Thyroid gland (tissue), 4 donors: ENCODE data around the gene MED25. TPM values are rescaled to one million over a fixed set of nuclear protein-coding genes. Genes with fewer than 3 reads are reported as not detected.

Source experiments
- DNase-seq, 2 donors: peaks; one replicate each; pipeline ENCODE4 v3.0.0-alpha.2; 2019
- H3K27ac ChIP-seq, 3 donors: fragments of 200-600 bp; sonication (generic); 1 replicate in 2 of 3; 2 replicates in 1 of 3; pipeline ENCODE4 v1.5.1; 2016 to 2019; ENCODE audit warnings: mild to moderate bottlenecking in 1 of 3, moderate library complexity in 1 of 3
- H3K27me3 ChIP-seq: fragments of 200-600 bp; sonication (generic); one replicate; pipeline ENCODE4 v1.5.1; 2019
- H3K36me3 ChIP-seq, 2 donors: fragments of 200-600 bp; sonication (generic); one replicate each; pipeline ENCODE4 v1.5.1; 2016 to 2019
- H3K4me1 ChIP-seq, 2 donors: fragments of 200-600 bp; sonication (generic); one replicate each; pipeline ENCODE4 v1.5.1; 2017 to 2019
- H3K4me3 ChIP-seq, 3 donors: fragments of 200-600 bp; sonication (generic); replicated peaks in 1 of 3; 1 replicate in 2 of 3; 2 replicates in 1 of 3; pipeline ENCODE4 v1.5.1; 2016; ENCODE audit warnings: mild to moderate bottlenecking in 1 of 3
- H3K9me3 ChIP-seq: fragments of 200-600 bp; sonication (generic); one replicate; pipeline ENCODE4 v1.5.1; 2017
- CTCF ChIP-seq, 6 experiments: fragments of 200-600 bp in 3 of 6; fragments of 450-650 bp in 3 of 6; sonication (generic) in 3 of 6; IDR thresholded peaks; one replicate each; pipeline ENCODE4 v1.5.1; 2016 to 2019; ENCODE audit warnings: antibody characterized with exemption in 6 of 6, mild to moderate bottlenecking in 2 of 6, inconsistent platforms in 1 of 6, moderate library complexity in 1 of 6
- POLR2A ChIP-seq, 2 donors: fragments of 450-650 bp; IDR thresholded peaks; one replicate each; pipeline ENCODE4 v1.6.1; 2017; ENCODE audit warnings: antibody characterized with exemption in 2 of 2, mild to moderate bottlenecking in 2 of 2, moderate library complexity in 1 of 2
- WGBS, 2 donors: methylation state at CpG; one replicate each; pipeline ENCODE4 v1.1.5; 2017; 5-methylcytosine and 5-hydroxymethylcytosine counted together
- intact Hi-C: fragments of 100-400 bp; cut with DNase I; formaldehyde crosslinking; loops from one replicate; pipeline ENCODE4 v1.15.1; 2023
- total RNA-seq, 4 donors: library from RNA; depleted of rRNA; stranded (reverse); fragments of >200 nt; gene quantifications; one replicate each; pipeline ENCODE4 v1.2.3, GENCODE V29; 2016

Gene MED25
- total RNA-seq, 4 donors from 2014 or later = 42.6 to 50.2 (median 44.9) TPM

GRCh38 chr19:49779731-49780555 is 38.1 kb upstream of the MED25 start:
- Histone ChIP-seq H3K36me3 (peaks cover 11 to 17% of the 10 kb centered on the region in 2 donors), H3K4me1 (no peaks in the 10 kb centered on the region), H3K4me3 (no peak overlapping the region), H3K27ac (no peak overlapping the region), H3K9me3 (no peaks in the 10 kb centered on the region), H3K27me3 (no peaks in the 10 kb centered on the region)
- WGBS, 2 donors = 84 to 90% methylated on average over 11 of the region's 11 CpGs
- DNase-seq = no peak
- TF ChIP-seq POLR2A (IDR thresholded peaks at IDR 0.05) (no peak), CTCF (IDR thresholded peaks at IDR 0.05) (no peak)
- intact Hi-C loops = no loop called here

- Histone ChIP-seq H3K4me1 (no peaks in the 10 kb centered on the region), H3K9me3 (no peaks in the 10 kb centered on the region), H3K4me3 (no peak overlapping the region), H3K27me3 (no peaks in the 10 kb centered on the region), H3K36me3 (peaks cover 11 to 17% of the 10 kb centered on the region in 2 donors), H3K27ac (no peak overlapping the region)
- intact Hi-C loops = no loop called here
- WGBS, 2 donors = 86% methylated on average over 8 of the region's 8 CpGs
- no peak for DNase-seq
- no peak for TF ChIP-seq CTCF (IDR thresholded peaks at IDR 0.05)
- TF ChIP-seq POLR2A (IDR thresholded peaks at IDR 0.05) = no peak
Measured at GRCh38 chr19:49780861-49781260, 37.2 kb upstream of the MED25 start.

- no peak for DNase-seq
- no peaks in the 10 kb centered on the region for H3K9me3 ChIP-seq
- peaks cover 11 to 17% of the 10 kb centered on the region in 2 donors for H3K36me3 ChIP-seq
- H3K27me3 ChIP-seq = no peaks in the 10 kb centered on the region
- WGBS, 2 donors = 93 to 100% methylated on average over 4 to 7 of the region's 7 CpGs
- no peak overlapping the region for H3K27ac ChIP-seq
- H3K4me3 ChIP-seq = no peak overlapping the region
- intact Hi-C loops = no loop called here
- TF ChIP-seq CTCF (IDR thresholded peaks at IDR 0.05) (no peak), POLR2A (IDR thresholded peaks at IDR 0.05) (no peak)
- H3K4me1 ChIP-seq = no peaks in the 10 kb centered on the region
Measured at GRCh38 chr19:49781394-49781793, 36.7 kb upstream of the MED25 start.

- no peak for TF ChIP-seq POLR2A (IDR thresholded peaks at IDR 0.05)
- TF ChIP-seq CTCF (IDR thresholded peaks at IDR 0.05) = no peak
- H3K4me1 ChIP-seq = no peaks in the 10 kb centered on the region
- no peaks in the 10 kb centered on the region for H3K27me3 ChIP-seq
- DNase-seq = no peak
- intact Hi-C loops = no loop called here
- no peak overlapping the region for H3K27ac ChIP-seq
- 93 to 100% methylated on average over 12 to 14 of the region's 18 CpGs for WGBS, 2 donors
- peaks cover 11 to 17% of the 10 kb centered on the region in 2 donors for H3K36me3 ChIP-seq
- H3K9me3 ChIP-seq = no peaks in the 10 kb centered on the region
- H3K4me3 ChIP-seq = no peak overlapping the region
Measured at GRCh38 chr19:49782515-49782914, 35.6 kb upstream of the MED25 start.

- Histone ChIP-seq H3K4me3 (no peak overlapping the region), H3K36me3 (peaks cover 20% of the 10 kb centered on the region in 2 donors), H3K9me3 (no peaks in the 10 kb centered on the region), H3K27ac (no peak overlapping the region), H3K4me1 (no peaks in the 10 kb centered on the region), H3K27me3 (no peaks in the 10 kb centered on the region)
- 83% methylated on average over 9 of the region's 9 CpGs for WGBS, 2 donors
- no peak for DNase-seq
- TF ChIP-seq CTCF (IDR thresholded peaks at IDR 0.05) = no peak
- TF ChIP-seq POLR2A (IDR thresholded peaks at IDR 0.05) = no peak
- intact Hi-C loops = no loop called here
Measured at GRCh38 chr19:49786376-49786820, 31.7 kb upstream of the MED25 start.
